GM21576 (cell line): ENCODE data around the gene CCNG1.
"Not testable (repeated sequence)": the region's sequence is repeated elsewhere in the genome, so short reads cannot be mapped to it uniquely, and the experiment has no call there.

Source experiments
- ATAC-seq: cut with Tn5 transposase; IDR thresholded peaks from one replicate; pipeline ENCODE4 v1.9.1; 2021; ENCODE audit warnings: mild to moderate bottlenecking, moderate library complexity; ENCODE audit not compliant: unreplicated experiment

Gene CCNG1, protein sequence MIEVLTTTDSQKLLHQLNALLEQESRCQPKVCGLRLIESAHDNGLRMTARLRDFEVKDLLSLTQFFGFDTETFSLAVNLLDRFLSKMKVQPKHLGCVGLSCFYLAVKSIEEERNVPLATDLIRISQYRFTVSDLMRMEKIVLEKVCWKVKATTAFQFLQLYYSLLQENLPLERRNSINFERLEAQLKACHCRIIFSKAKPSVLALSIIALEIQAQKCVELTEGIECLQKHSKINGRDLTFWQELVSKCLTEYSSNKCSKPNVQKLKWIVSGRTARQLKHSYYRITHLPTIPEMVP

GRCh38 chr5:163437309-163438182 lies at the start of gene CCNG1:
Gene CCNG1 (plus strand): TSS chr5:163437595. CDS start chr5:163439257, 1,662 bp downstream.
- peak; percentile 95 for ATAC-seq

DNA sequence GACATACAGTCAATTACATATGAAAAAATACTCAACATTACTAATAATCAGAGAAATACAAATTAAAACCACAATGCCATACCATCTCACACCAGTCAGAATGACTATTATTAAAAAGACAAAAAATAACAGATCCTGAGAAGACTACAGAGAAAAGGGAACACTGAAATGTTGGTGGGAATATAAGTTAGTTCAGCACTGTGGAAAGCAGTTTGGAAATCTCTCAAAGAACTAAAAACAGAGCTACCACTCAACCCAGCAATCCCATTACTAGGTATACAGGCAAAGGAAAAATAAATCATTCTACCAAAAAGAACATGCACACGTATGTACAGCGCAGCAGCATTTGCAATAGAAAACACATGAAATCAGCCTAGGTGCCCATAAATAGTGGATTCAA lies 41.6 kb upstream of the CCNG1 start:
- ATAC-seq, result no peak

DNA sequence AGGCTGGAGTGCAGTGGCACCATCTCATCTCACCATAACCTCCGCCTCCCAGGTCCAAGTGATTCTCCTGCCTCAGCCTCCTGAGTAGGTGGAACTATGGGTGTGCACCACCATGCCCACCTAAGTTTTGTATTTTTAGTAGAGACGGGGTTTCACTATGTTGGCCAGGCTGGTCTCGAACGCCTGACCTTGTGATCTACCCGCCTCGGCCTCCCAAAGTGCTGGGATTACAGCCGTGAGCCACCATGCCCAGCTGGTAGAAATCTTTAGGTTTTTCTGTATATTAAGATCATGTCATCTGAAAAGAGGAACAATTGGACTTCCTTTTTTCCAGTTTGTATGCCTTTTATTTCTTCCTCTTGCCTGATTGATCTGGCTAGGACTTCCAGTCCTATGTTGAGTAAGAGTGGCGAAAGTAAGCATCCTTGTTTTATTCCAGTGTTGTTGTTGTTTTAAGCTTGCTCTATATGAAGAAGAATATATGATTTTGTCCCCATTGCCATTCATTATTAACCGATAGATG lies 40.5 kb upstream of the CCNG1 start:
- ATAC-seq, result not testable (repeated sequence)

- no peak for ATAC-seq
These were observed 40.0 kb upstream of the CCNG1 start for GRCh38 chr5:163397354-163397753.

GRCh38 chr5:163399923-163400322 lies 37.5 kb upstream of the CCNG1 start:
- no peak for ATAC-seq

- ATAC-seq, result no peak
These were observed 36.1 kb upstream of the CCNG1 start for GRCh38 chr5:163401271-163401670.

DNA sequence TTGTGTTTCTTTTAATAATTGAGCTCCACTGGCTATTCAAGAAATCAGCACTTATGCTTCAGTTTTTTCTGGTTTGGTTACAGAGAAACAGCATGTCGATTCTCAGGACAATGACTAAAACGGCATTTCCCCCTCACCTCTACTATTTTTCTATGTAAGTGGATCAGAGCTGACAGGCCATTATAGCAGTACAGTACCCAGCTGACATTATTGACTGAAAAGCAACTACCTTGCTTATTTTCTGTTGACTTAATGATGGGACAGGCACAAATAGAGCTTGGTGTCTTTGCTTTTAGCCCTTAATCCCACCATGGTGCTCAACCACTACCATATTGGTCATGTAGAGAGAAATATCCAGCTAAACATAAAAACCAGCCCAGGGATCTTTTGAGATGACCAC lies 35.4 kb upstream of the CCNG1 start:
- ATAC-seq, result no peak

GRCh38 chr5:163404364-163405173 lies 32.8 kb upstream of the CCNG1 start:
- no peak for ATAC-seq

- peak; percentile 87 for ATAC-seq
These were observed 30.2 kb upstream of the CCNG1 start for GRCh38 chr5:163407034-163407655.

GRCh38 chr5:163408311-163408923 lies 29.0 kb upstream of the CCNG1 start:
- peak; percentile 67 for ATAC-seq

- no peak for ATAC-seq
These were observed 28.0 kb upstream of the CCNG1 start for GRCh38 chr5:163409384-163409783.

GRCh38 chr5:163410505-163410904 lies 26.9 kb upstream of the CCNG1 start:
- no peak for ATAC-seq

GRCh38 chr5:163415673-163416072 lies 21.7 kb upstream of the CCNG1 start:
- not testable (repeated sequence) for ATAC-seq

DNA sequence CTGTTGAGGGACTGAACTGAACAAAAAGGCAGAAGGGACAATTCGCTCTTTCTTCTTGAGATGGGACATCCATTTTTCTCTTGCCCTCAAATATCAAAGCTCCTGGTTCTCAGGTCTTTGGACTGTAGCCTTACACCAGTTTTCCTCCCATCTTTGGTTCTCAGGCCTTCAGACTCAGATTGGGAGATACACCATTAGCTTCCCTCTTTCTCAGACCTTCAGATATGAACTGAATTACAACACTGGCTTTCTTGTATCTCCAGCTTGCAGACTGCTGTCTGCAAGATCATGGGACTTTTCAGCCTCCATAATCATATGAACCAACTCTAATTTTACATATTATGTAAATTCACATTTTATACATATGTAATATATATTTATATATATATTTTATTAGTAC lies 12.6 kb upstream of the CCNG1 start:
- ATAC-seq, result no peak

DNA sequence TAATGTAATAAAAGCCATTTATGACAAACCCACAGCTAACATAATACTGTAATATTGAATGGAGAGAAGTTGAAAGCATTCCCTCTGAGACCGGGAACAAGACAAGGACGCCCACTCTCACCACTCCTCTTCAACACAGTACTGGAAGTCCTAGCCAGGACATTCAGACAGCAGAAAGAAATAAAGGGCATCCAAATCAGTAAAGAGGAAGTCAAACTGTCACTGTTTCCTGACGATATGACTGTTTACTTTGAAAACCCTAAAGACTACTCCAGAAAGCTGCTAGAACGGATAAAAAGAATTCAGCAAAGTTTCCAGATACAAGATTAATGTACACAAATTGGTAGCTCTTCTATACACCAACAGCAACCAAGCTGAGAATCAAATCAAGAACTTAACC lies 11.3 kb upstream of the CCNG1 start:
- ATAC-seq, result not testable (repeated sequence)

DNA sequence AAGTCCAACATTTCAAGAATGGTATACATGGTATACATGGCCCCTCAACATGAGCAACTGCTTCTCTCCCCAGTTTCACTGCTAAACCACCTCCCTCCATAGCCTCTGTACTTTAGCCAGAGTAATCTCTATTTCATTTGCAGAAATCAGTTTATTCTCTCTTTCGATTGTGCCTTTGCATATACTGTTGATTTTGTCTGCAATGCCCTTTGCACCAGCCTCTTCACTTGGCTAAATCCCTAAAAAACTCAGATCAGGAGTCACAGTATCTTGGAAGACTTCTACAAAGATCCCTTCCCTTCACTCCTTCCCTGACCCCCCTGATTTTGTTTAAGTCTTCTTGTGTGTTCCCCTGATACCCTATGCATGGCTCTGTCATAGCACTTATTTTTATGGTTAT lies 4.9 kb upstream of the CCNG1 start:
- no peak for ATAC-seq

- ATAC-seq, result no peak
These were observed 4.1 kb upstream of the CCNG1 start for GRCh38 chr5:163433271-163433670.

DNA sequence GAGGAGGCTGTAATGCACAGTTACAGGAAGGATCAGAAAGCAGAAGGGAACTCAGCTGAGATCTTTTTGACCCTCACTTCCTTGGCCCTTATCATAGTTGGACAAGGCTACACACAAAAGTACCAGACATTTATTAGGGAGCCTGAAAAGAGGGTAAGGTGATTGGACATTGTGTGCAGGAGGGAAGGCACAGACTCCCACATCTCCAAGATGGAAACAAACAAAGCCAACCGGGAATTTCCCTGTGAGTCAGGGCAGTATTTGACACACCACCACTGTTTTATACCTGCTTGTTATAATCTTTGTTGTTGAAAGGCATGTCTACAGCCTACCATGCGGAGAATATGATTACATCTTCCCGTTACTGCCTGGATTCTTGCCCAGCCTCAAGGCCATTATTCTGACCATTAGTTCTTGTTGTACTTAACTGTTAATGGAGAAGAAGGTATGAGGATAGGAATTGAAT lies 3.0 kb upstream of the CCNG1 start:
- no peak for ATAC-seq

DNA sequence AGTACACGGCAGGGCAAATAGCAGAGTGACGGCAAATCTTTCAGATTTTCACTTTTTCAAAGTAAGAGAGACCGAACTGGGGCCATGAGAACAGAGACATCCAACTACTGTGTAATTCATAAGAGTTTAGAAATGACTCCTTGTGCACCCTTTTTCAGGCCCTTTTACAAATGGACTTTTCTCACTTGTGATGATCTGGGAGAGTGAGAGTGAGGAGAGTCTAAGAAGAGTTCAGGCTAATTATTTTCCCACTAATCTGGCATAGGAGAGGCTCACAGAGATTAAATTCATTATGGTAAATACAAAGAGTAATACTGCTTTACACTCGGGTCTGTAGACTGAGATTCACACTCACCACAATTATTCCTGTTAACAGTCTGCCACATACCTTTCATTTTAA lies 880 bp upstream of the CCNG1 start:
- ATAC-seq, result no peak

GRCh38 chr5:163437011-163437308 lies 435 bp upstream of the CCNG1 start:
- ATAC-seq, result no peak
